ENCODE results near the gene GJA9.

The GJA9 gene

GRCh38 chr1:38867208-38867607, 14.2 kb downstream of the GJA9 start:
- Histone ChIP-seq H3K9me3 (ENCODE audit: insufficient read depth, low read length, severe bottlenecking) (no peaks in the 10 kb centered on the region), H3K27ac (ENCODE audit: low read length) (no peak overlapping the region), H3K4me2 (ENCODE audit: insufficient read depth, low read length) (no peak overlapping the region), H3K4me1 (ENCODE audit: insufficient read depth, low read length) (peaks cover 27% of the 10 kb centered on the region), H2AFZ (ENCODE audit: low read depth, low read length) (no peak overlapping the region), H3K36me3 (ENCODE audit: insufficient read depth, low read length) (peaks cover 43% of the 10 kb centered on the region), H3K27me3 (ENCODE audit: insufficient read depth, low read length, poor library complexity) (no peaks in the 10 kb centered on the region), H3K79me2 (ENCODE audit: insufficient read depth, low read length) (peaks cover 65% of the 10 kb centered on the region), H3K9ac (ENCODE audit: low read depth, low read length) (no peak overlapping the region), H4K20me1 (ENCODE audit: insufficient read depth, low read length) (peaks cover 5% of the 10 kb centered on the region; the same call in 1 of the 2 replicates), H3K4me3 (ENCODE audit: low read depth in 1 of 2, low read length in 2 of 2) (no peak overlapping the region)
- DNase-seq: no peak
- TF ChIP-seq EZH2 (IDR thresholded peaks at IDR 0.05; ENCODE audit: borderline replicate concordance, low read depth, low read length, severe bottlenecking) (no peak), CTCF (IDR thresholded peaks at IDR 0.05; ENCODE audit: borderline replicate concordance, extremely low read depth, low read length, poor library complexity, severe bottlenecking) (no peak)
- ATAC-seq (ENCODE audit: insufficient read depth, low read depth): no peak

- Histone ChIP-seq H3K9ac (ENCODE audit: low read depth, low read length) (no peak overlapping the region), H3K27me3 (ENCODE audit: insufficient read depth, low read length, poor library complexity) (no peaks in the 10 kb centered on the region), H3K4me2 (ENCODE audit: insufficient read depth, low read length) (no peak overlapping the region), H3K4me3 (ENCODE audit: low read depth in 1 of 2, low read length in 2 of 2) (no peak overlapping the region), H3K27ac (ENCODE audit: low read length) (no peak overlapping the region), H3K36me3 (ENCODE audit: insufficient read depth, low read length) (peaks cover 45% of the 10 kb centered on the region), H2AFZ (ENCODE audit: low read depth, low read length) (no peak overlapping the region), H3K9me3 (ENCODE audit: insufficient read depth, low read length, severe bottlenecking) (no peaks in the 10 kb centered on the region), H3K79me2 (ENCODE audit: insufficient read depth, low read length) (peaks cover 66% of the 10 kb centered on the region), H4K20me1 (ENCODE audit: insufficient read depth, low read length) (peaks cover 5% of the 10 kb centered on the region; the same call in 1 of the 2 replicates), H3K4me1 (ENCODE audit: insufficient read depth, low read length) (peaks cover 33% of the 10 kb centered on the region)
- no peak for TF ChIP-seq EZH2 (IDR thresholded peaks at IDR 0.05; ENCODE audit: borderline replicate concordance, low read depth, low read length, severe bottlenecking)
- TF ChIP-seq CTCF (IDR thresholded peaks at IDR 0.05; ENCODE audit: borderline replicate concordance, extremely low read depth, low read length, poor library complexity, severe bottlenecking): no peak
- no peak for DNase-seq
- no peak for ATAC-seq (ENCODE audit: insufficient read depth, low read depth)
Measured at GRCh38 chr1:38865112-38865715, 16.2 kb downstream of the GJA9 start.

GRCh38 chr1:38860454-38860795, 21.0 kb downstream of the GJA9 start:
- Histone ChIP-seq H3K36me3 (ENCODE audit: insufficient read depth, low read length) (peaks cover 48% of the 10 kb centered on the region), H3K9ac (ENCODE audit: low read depth, low read length) (peak overlapping the region; percentile 74), H3K9me3 (ENCODE audit: insufficient read depth, low read length, severe bottlenecking) (no peaks in the 10 kb centered on the region), H3K4me3 (ENCODE audit: low read depth in 1 of 2, low read length in 2 of 2) (peak overlapping the region; percentile 86 to 90), H3K27me3 (ENCODE audit: insufficient read depth, low read length, poor library complexity) (no peaks in the 10 kb centered on the region), H4K20me1 (ENCODE audit: insufficient read depth, low read length) (peaks cover 15% of the 10 kb centered on the region; the same call in 1 of the 2 replicates), H2AFZ (ENCODE audit: low read depth, low read length) (peak overlapping the region; percentile 100), H3K4me1 (ENCODE audit: insufficient read depth, low read length) (peaks cover 58% of the 10 kb centered on the region), H3K4me2 (ENCODE audit: insufficient read depth, low read length) (peak overlapping the region; percentile 93), H3K27ac (ENCODE audit: low read length) (peak overlapping the region; percentile 88), H3K79me2 (ENCODE audit: insufficient read depth, low read length) (peaks cover 66% of the 10 kb centered on the region)
- ATAC-seq (ENCODE audit: insufficient read depth, low read depth) (no peak), DNase-seq (no peak)
- TF ChIP-seq EZH2 (IDR thresholded peaks at IDR 0.05; ENCODE audit: borderline replicate concordance, low read depth, low read length, severe bottlenecking) (no peak), CTCF (IDR thresholded peaks at IDR 0.05; ENCODE audit: borderline replicate concordance, extremely low read depth, low read length, poor library complexity, severe bottlenecking) (no peak)
